PFSK-1 (cell line): ENCODE measurements around the gene UNC45A.

Experiments used
- FOXP2 ChIP-seq: optimal IDR thresholded peaks from 2 replicates; pipeline ENCODE3; 2011; ENCODE audit warnings: borderline replicate concordance, control low read depth, inconsistent platforms; ENCODE audit not compliant: insufficient read depth; ENCODE audit errors: extremely low read length, extremely low read depth
- POLR2AphosphoS5 ChIP-seq: IDR thresholded peaks from 2 replicates; pipeline ENCODE4 v1.6.1; 2012; ENCODE audit warnings: low read depth, mild to moderate bottlenecking, control low read depth, low read length, moderate library complexity
- SIN3A ChIP-seq: IDR thresholded peaks from 2 replicates; pipeline ENCODE4 v1.6.1; 2012; ENCODE audit warnings: mild to moderate bottlenecking, low read length, moderate library complexity, borderline replicate concordance; ENCODE audit not compliant: insufficient read depth
- TAF1 ChIP-seq: IDR thresholded peaks from 2 replicates; pipeline ENCODE4 v1.6.1; 2012; ENCODE audit warnings: low read length, control low read depth, borderline replicate concordance; ENCODE audit not compliant: insufficient read depth
- TF ChIP-seq, protein P1 (sequence below), 2 experiments: IDR thresholded peaks; 2 replicates each; pipeline versions ENCODE4 v1.6.1 to v1.8.0; 2011 to 2012; ENCODE audit warnings: low read depth in 2 of 2, low read length in 2 of 2, control low read depth in 1 of 2, inconsistent platforms in 1 of 2, mild to moderate bottlenecking in 1 of 2, moderate library complexity in 1 of 2; ENCODE audit not compliant: insufficient read depth in 1 of 2

DNA sequence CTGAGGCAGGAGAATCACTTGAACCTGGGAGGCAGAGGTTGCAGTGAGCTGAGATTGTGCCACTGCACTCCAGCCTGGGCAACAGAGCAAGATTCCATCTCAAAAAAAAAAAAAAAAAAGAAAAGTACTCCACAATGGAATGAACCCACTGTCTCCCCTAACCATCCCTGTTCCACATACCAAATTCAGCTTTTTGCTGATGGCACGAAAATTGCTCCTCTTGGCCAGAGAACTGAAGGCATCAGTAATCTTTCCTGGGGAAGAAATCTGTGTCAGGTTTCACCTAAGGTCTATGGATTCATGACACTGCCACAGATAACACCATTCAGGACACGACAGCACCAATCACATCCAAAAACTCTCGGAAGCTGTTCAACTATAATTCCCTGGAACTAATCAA lies 66.1 kb downstream of the UNC45A start:
- TF ChIP-seq, protein P1, sequence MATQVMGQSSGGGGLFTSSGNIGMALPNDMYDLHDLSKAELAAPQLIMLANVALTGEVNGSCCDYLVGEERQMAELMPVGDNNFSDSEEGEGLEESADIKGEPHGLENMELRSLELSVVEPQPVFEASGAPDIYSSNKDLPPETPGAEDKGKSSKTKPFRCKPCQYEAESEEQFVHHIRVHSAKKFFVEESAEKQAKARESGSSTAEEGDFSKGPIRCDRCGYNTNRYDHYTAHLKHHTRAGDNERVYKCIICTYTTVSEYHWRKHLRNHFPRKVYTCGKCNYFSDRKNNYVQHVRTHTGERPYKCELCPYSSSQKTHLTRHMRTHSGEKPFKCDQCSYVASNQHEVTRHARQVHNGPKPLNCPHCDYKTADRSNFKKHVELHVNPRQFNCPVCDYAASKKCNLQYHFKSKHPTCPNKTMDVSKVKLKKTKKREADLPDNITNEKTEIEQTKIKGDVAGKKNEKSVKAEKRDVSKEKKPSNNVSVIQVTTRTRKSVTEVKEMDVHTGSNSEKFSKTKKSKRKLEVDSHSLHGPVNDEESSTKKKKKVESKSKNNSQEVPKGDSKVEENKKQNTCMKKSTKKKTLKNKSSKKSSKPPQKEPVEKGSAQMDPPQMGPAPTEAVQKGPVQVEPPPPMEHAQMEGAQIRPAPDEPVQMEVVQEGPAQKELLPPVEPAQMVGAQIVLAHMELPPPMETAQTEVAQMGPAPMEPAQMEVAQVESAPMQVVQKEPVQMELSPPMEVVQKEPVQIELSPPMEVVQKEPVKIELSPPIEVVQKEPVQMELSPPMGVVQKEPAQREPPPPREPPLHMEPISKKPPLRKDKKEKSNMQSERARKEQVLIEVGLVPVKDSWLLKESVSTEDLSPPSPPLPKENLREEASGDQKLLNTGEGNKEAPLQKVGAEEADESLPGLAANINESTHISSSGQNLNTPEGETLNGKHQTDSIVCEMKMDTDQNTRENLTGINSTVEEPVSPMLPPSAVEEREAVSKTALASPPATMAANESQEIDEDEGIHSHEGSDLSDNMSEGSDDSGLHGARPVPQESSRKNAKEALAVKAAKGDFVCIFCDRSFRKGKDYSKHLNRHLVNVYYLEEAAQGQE (IDR thresholded peaks at IDR 0.05; ENCODE audit: insufficient read depth in 1 of 2, low read depth in 2 of 2, low read length in 2 of 2) = no peak
- TF ChIP-seq POLR2AphosphoS5 = no peak
- no peak for TF ChIP-seq SIN3A
- no peak for TF ChIP-seq TAF1
- TF ChIP-seq FOXP2 = no peak
